ENCODE measurements around the gene RAC3.

RAC3 gene

DNA sequence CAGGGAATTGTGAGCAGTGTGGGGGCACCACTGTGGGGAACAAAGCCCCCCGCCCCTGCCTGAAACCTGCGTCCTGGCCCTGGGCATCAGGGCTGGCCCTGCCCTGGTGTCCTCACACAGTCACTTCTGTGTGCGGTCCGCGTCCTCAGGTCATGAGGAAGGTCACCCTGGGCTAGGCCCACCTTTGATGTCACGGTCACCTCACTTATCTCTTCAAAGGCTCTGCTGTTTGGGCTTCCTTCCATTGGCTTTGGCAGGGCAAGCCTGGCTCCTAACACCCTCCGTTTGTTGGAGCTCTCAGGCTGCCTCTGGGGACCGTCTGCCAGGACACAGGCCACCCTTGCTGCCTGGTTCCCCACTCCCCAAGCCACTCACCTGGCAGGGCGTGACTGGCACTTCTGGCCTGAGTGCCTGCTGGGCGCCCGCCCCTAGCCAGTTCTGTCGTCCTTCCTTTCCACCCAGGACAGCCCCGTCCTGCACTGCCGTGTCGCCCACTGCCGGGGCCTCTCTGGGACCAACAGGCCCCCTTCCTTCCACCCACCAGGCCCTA lies 17.6 kb upstream of the RAC3 start:
- Histone ChIP-seq H3K27me3 (ENCODE audit: control insufficient read depth, insufficient read depth, low read length) (no peaks in the 10 kb centered on the region), H3K27ac (ENCODE audit: low read length) (no peak overlapping the region), H3K36me3 (ENCODE audit: control insufficient read depth, insufficient read depth, low read length) (peaks cover 6% of the 10 kb centered on the region; the same call in 1 of the 2 replicates), H3K9me3 (ENCODE audit: control insufficient read depth, insufficient read depth, low read length) (no peaks in the 10 kb centered on the region), H3K4me1 (ENCODE audit: control insufficient read depth, insufficient read depth, low read length) (no peaks in the 10 kb centered on the region; the same call in 1 of the 2 replicates), H3K4me3 (ENCODE audit: low read length) (no peak overlapping the region)
- DNase-seq (ENCODE audit: low read depth, low spot score) = no peak
- no CpG with 5 or more reads among the region's 16 CpGs for WGBS (ENCODE audit: insufficient coverage, insufficient read length)

DNA sequence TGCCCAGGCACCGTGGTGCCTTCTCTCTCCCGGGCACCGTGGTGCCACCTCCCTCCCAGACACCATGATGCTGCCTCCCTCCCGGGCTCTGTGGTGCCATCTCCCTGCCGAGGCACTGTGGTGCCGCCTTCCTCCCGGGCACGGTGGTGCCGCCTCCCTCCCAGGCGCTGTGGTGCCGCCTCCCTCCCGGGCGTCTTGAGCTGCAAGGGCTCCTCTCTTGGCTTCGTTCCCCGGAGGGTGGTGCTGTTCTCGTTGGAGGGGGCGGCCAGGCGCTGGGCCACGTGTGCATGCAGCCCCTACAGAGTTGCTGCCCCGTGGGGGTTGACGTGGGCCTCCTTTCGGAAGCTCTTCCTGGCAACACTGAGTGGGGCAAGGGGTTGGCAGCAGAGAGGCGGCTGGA lies 17.0 kb upstream of the RAC3 start:
- no peak for DNase-seq (ENCODE audit: low read depth, low spot score)
- Histone ChIP-seq H3K36me3 (ENCODE audit: control insufficient read depth, insufficient read depth, low read length) (peaks cover 6% of the 10 kb centered on the region; the same call in 1 of the 2 replicates), H3K4me3 (ENCODE audit: low read length) (no peak overlapping the region), H3K27ac (ENCODE audit: low read length) (no peak overlapping the region), H3K27me3 (ENCODE audit: control insufficient read depth, insufficient read depth, low read length) (no peaks in the 10 kb centered on the region), H3K4me1 (ENCODE audit: control insufficient read depth, insufficient read depth, low read length) (no peaks in the 10 kb centered on the region; the same call in 1 of the 2 replicates), H3K9me3 (ENCODE audit: control insufficient read depth, insufficient read depth, low read length) (no peaks in the 10 kb centered on the region)
- no CpG with 5 or more reads among the region's 23 CpGs for WGBS (ENCODE audit: insufficient coverage, insufficient read length)

DNA sequence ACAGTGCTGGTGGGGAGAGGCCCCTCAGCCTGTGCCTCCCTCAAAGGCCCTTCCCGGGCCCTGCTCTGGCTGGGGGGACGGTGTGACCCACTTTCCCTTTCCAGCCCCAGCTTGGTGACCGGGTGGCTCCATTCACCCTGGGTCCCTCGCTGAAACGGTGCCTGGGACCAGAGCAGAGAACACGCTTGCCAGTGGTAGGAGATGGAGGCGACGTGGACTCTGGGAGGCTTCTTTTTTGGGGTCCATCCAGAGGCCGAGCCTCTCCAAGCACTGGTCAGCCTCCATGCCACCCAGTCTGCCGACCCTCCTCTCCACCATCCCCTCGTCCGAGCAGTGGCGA lies 16.5 kb upstream of the RAC3 start:
- H3K27ac ChIP-seq (ENCODE audit: low read length) = no peak overlapping the region

DNA sequence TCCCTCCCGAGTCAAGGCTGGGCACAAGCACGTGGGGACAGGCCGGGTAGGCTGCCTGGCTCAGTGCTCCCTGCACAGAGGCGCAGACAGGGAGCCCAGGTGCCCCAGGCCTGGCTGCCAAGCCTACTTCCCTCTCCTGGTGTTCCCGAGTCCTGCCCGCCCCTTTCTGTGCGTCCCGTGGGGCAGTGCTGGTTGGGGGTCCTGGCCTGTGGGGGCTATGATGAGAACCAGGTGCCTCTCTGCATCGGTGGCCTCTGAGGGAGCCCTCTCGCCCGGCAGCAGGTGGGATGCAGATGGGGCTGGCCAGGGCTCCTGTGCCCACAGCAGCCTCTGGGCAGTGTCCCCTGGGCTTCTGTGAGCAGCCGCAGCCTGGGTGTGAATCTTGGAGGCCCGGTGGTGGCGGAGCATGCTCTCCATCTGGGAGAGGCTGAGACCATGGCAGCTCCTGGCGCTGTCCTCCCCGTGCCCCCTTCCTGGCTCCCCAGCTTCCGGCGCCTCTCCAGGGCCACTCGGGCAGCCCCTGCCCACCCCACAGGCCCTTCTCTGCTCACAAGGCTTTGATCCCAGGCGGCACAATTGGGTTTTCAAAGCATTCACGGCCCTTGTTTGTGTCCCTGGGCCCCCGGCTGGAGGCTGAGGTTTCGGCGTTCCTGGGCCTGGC lies 16.0 kb upstream of the RAC3 start:
- Histone ChIP-seq H3K9me3 (ENCODE audit: control insufficient read depth, insufficient read depth, low read length) (no peaks in the 10 kb centered on the region), H3K4me1 (ENCODE audit: control insufficient read depth, insufficient read depth, low read length) (no peaks in the 10 kb centered on the region; the same call in 1 of the 2 replicates), H3K4me3 (ENCODE audit: low read length) (no peak overlapping the region), H3K27me3 (ENCODE audit: control insufficient read depth, insufficient read depth, low read length) (no peaks in the 10 kb centered on the region), H3K27ac (ENCODE audit: low read length) (no peak overlapping the region), H3K36me3 (ENCODE audit: control insufficient read depth, insufficient read depth, low read length) (peaks cover 6% of the 10 kb centered on the region; the same call in 1 of the 2 replicates)
- no CpG with 5 or more reads among the region's 24 CpGs for WGBS (ENCODE audit: insufficient coverage, insufficient read length)
- no peak for DNase-seq (ENCODE audit: low read depth, low spot score)

More for the DNA sequence above, 16.5 kb upstream of the RAC3 start:
- Histone ChIP-seq H3K4me3 (ENCODE audit: low read length) (no peak overlapping the region), H3K36me3 (ENCODE audit: control insufficient read depth, insufficient read depth, low read length) (peaks cover 6% of the 10 kb centered on the region; the same call in 1 of the 2 replicates), H3K4me1 (ENCODE audit: control insufficient read depth, insufficient read depth, low read length) (no peaks in the 10 kb centered on the region; the same call in 1 of the 2 replicates), H3K27me3 (ENCODE audit: control insufficient read depth, insufficient read depth, low read length) (no peaks in the 10 kb centered on the region), H3K9me3 (ENCODE audit: control insufficient read depth, insufficient read depth, low read length) (no peaks in the 10 kb centered on the region)
- WGBS (ENCODE audit: insufficient coverage, insufficient read length) = no CpG with 5 or more reads among the region's 13 CpGs
- no peak for DNase-seq (ENCODE audit: low read depth, low spot score)

DNA sequence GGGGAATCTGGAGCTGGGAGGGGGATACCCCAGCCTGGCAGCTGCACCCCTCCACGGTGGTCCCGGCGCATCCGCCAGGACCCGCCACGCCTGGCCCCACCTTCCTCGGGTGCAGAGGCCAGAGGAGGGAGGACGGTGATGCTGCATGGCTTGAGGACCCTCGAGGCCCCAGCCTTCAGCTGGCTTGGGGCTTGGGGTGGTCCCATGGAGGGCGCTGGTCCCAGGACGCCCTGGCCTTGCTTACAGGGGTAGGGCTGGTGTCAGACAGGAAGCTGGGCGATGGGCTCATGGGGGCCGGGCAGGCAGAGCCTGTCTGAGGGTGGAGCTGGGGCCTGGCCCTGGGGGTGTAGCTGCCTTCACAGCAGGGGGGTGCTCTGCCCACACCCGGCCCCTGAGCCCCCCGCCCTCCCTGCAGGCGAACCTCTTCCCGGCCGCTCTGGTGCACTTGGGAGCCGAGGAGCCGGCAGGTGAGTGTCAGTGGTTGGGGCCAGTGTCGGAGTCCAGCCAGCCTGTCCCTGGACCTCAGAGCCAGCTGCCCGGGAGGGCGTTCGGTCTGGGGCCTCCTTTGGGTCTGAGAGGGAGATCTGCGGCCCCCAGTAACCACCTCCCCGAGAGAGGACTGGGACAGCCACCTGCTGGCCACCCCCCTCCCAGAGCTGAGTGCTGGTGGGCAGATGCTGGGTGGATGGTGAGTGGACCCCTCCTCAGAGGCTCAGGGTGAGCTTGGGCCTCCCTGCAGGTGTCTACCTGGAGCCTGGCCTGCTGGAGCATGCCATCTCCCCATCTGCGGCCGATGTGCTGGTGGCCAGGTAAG lies 15.2 kb upstream of the RAC3 start:
- Histone ChIP-seq H3K36me3 (ENCODE audit: control insufficient read depth, insufficient read depth, low read length) (peaks cover 6% of the 10 kb centered on the region; the same call in 1 of the 2 replicates), H3K9me3 (ENCODE audit: control insufficient read depth, insufficient read depth, low read length) (no peaks in the 10 kb centered on the region), H3K27me3 (ENCODE audit: control insufficient read depth, insufficient read depth, low read length) (no peaks in the 10 kb centered on the region), H3K4me1 (ENCODE audit: control insufficient read depth, insufficient read depth, low read length) (no peaks in the 10 kb centered on the region; the same call in 1 of the 2 replicates), H3K27ac (ENCODE audit: low read length) (no peak overlapping the region), H3K4me3 (ENCODE audit: low read length) (no peak overlapping the region)
- WGBS (ENCODE audit: insufficient coverage, insufficient read length) = no CpG with 5 or more reads among the region's 28 CpGs
- no peak for DNase-seq (ENCODE audit: low read depth, low spot score)

DNA sequence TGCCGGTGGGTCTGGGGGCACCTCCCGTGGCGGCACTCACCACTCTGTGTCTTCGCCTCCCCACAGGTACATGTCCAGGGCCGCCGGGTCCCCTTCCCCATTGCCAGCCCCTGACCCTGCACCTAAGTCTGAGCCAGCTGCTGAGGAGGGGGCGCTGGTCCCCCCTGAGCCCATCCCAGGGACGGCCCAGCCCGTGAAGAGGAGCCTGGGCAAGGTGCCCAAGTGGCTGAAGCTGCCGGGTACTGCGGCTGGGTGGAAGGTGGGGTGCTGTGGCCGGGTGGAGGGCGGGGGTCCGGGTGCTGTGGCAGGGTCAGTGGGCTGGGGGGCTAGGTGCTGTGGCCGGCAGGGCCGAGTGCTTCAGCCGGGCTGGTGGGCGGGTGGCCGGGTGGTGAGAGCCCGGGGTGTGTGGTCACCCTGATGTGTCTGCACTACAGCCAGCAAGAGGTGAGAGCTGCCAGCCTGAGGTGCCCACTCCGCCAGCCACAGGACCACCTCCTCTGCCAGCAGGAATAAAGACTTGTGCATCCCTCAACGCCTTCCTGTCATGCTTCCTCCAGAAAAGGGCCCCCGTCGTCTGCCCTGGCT lies 14.5 kb upstream of the RAC3 start:
- H3K9me3 ChIP-seq (ENCODE audit: control insufficient read depth, insufficient read depth, low read length) = no peaks in the 10 kb centered on the region
- no peak overlapping the region for H3K27ac ChIP-seq (ENCODE audit: low read length)
- no peak for DNase-seq (ENCODE audit: low read depth, low spot score)
- no peaks in the 10 kb centered on the region; the same call in none of the 2 replicates for H3K4me1 ChIP-seq (ENCODE audit: control insufficient read depth, insufficient read depth, low read length)
- no peak overlapping the region for H3K4me3 ChIP-seq (ENCODE audit: low read length)
- peaks cover 4% of the 10 kb centered on the region; the same call in 1 of the 2 replicates for H3K36me3 ChIP-seq (ENCODE audit: control insufficient read depth, insufficient read depth, low read length)
- no peaks in the 10 kb centered on the region for H3K27me3 ChIP-seq (ENCODE audit: control insufficient read depth, insufficient read depth, low read length)
- no CpG with 5 or more reads among the region's 24 CpGs for WGBS (ENCODE audit: insufficient coverage, insufficient read length)

DNA sequence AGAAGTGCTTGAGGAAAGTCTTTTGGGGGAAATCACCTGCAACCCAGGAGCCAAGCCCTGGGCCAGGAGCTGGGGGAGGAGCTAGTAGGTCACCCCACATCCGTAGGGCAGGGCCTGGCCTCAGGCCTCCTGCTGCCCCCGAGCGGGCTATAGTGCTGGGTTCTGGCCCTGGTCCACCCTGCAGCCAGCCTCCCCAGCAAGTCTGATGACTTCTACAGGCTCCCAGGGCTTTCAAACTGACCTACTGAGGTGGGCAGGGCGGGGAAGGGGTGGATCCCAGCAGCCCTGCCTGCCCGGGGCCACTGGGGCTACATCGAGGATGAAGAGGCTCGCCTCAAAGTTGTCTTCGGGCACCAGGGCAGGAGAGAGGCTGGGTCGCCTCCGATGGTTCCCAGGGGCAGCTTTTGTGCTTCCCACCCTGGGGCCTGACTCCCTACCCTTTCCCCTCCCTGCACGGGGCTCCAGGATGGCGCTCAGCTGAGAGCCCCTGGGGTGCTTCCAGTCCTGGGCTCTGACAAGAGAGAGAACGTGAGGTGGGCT lies 13.8 kb upstream of the RAC3 start:
- Histone ChIP-seq H3K36me3 (ENCODE audit: control insufficient read depth, insufficient read depth, low read length) (peaks cover 2% of the 10 kb centered on the region; the same call in 1 of the 2 replicates), H3K27ac (ENCODE audit: low read length) (no peak overlapping the region), H3K27me3 (ENCODE audit: control insufficient read depth, insufficient read depth, low read length) (no peaks in the 10 kb centered on the region), H3K9me3 (ENCODE audit: control insufficient read depth, insufficient read depth, low read length) (no peaks in the 10 kb centered on the region), H3K4me1 (ENCODE audit: control insufficient read depth, insufficient read depth, low read length) (peaks cover 1% of the 10 kb centered on the region), H3K4me3 (ENCODE audit: low read length) (no peak overlapping the region)
- DNase-seq (ENCODE audit: low read depth, low spot score) = no peak
- WGBS (ENCODE audit: insufficient coverage, insufficient read length) = no CpG with 5 or more reads among the region's 13 CpGs

DNA sequence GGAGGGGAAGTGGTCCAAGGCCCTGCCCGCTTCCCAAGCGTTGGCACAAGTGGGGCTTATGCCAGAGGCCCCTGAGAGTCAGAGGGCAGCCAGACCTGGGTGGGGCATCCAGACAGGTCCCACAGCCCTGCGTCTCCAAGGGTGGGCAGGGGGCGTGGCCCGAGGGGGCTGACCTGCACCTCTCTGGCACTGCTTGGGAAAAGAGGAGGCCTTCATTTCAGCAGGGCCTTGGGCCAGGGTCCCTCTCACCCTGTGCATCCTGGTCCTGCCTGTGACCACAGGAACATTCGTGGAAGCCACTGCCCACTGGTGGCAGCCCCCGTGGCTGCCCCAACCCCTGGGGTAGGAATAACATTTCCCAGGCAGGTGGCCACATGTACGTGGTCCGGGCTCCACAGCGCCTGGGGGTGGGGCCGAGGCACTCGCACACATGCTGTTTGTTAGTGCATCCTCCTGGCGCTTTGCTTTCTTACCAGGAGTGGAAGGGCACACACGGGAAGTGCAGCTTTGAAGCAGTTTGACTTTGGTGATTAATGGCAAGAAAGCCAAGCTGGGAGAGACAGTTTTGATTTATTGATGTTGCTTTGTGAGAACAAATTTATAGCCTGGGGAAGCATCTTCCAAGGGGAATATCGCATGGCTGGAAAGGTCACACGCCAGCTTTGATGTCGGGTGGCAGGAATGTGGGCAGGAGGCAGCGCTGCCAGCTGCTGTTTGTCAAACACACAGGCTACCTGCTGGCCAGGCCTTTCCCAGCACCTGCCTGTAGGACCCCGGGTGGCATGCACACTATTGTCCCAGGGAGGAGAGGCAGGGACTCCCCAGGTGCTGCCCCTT lies 13.1 kb upstream of the RAC3 start:
- Histone ChIP-seq H3K4me1 (ENCODE audit: control insufficient read depth, insufficient read depth, low read length) (peaks cover 1% of the 10 kb centered on the region), H3K27ac (ENCODE audit: low read length) (no peak overlapping the region), H3K4me3 (ENCODE audit: low read length) (no peak overlapping the region), H3K36me3 (ENCODE audit: control insufficient read depth, insufficient read depth, low read length) (peaks cover 2% of the 10 kb centered on the region; the same call in 1 of the 2 replicates), H3K9me3 (ENCODE audit: control insufficient read depth, insufficient read depth, low read length) (no peaks in the 10 kb centered on the region), H3K27me3 (ENCODE audit: control insufficient read depth, insufficient read depth, low read length) (no peaks in the 10 kb centered on the region)
- no peak for DNase-seq (ENCODE audit: low read depth, low spot score)
- WGBS (ENCODE audit: insufficient coverage, insufficient read length) = no CpG with 5 or more reads among the region's 19 CpGs

DNA sequence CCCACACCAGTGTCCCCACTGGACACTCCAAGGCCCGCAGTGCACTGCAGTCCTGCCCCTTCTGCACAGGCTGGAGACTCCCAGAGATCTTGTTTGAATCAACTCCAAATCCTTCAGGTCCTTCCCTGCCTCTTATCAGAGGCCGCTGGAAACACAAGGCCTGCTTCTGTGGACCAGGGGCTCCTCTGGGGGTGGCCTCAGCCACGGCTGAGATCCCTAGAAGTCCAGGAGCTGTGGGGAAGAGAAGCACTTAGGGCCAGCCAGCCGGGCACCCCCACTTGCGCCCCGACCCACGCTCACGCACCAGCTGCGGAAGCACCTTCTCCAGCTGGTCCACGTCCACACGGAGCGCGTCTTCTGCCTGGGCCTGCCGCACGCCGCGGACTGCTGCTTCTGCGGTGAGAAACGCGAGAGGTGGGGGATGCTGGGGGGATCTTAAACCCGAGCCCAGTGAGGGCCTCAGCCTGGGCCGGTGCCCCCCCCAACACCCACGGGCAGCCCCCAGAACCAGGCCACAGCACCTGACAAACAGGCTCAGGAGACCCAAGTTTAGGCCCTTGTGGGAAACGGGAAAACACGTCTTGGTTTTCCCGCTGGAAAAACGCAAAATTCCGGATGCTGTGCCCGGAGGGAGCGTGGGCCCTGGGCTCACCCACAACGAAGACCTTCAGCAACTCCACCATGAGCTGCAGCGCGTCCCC lies 12.3 kb upstream of the RAC3 start:
- no peak overlapping the region for H3K4me3 ChIP-seq (ENCODE audit: low read length)
- peaks cover 1% of the 10 kb centered on the region for H3K4me1 ChIP-seq (ENCODE audit: control insufficient read depth, insufficient read depth, low read length)
- H3K27ac ChIP-seq (ENCODE audit: low read length) = no peak overlapping the region
- H3K36me3 ChIP-seq (ENCODE audit: control insufficient read depth, insufficient read depth, low read length) = peaks cover 2% of the 10 kb centered on the region; the same call in 1 of the 2 replicates
- DNase-seq (ENCODE audit: low read depth, low spot score) = no peak
- WGBS (ENCODE audit: insufficient coverage, insufficient read length) = no CpG with 5 or more reads among the region's 33 CpGs
- no peaks in the 10 kb centered on the region for H3K9me3 ChIP-seq (ENCODE audit: control insufficient read depth, insufficient read depth, low read length)
- H3K27me3 ChIP-seq (ENCODE audit: control insufficient read depth, insufficient read depth, low read length) = no peaks in the 10 kb centered on the region

Measured in iPS DF 6.9 (cell line).